ENCODE results near the gene KMT5B. TPM values are rescaled to one million over a fixed set of nuclear protein-coding genes. Genes with fewer than 3 reads are reported as not detected.

KMT5B gene
- total RNA-seq, 1 donor from 2014 or later = 54.7 TPM

DNA sequence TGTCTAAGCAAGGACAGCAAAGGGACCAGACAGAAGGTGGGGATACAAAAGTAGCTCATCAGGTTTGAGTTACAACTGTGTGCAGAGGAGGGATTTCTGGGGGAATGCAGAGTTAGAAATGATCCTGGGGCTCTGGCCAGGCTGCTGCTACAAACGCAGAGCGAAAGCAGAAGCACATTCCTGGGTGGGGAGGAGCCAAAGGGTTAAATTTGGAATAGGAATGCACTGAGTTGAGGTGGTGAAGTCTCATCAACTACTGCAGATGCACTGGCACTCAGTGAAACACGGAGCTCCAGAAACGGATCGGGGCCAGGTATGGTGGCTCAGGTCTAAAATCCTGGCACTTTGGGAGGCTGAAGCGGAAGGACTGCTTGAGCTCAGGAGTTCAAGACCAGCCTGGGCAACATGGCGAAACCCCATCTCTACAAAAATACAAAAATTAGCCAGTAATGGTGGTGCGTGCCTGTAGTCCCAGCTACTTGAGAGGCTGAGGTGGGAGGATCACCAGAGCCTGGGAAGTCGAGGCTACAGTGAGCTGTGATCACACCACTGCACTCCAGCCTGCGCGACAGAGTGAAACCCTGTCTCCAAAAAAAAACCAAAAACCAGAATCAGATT, 95.1 kb downstream of the KMT5B start:
- peak; percentile 54 for DNase-seq

DNA sequence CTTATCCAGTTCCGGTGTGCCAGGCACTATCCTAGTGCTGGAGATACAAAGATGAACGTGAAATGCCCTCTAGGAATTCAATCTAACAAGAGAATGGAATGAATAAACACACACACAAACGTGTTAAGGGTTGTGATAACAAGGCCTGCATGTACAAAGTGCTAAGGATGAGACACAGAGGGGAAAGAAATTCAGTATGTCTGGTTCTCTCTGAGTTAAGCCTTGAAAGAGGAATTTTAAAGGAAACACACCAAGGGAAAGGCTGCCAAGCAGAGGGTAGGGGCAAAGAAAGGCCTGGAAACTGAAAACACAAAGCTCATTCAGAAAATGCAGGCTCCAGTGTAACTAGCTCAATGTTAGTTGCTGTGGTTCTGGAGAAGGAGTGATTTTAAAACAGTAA, 96.1 kb downstream of the KMT5B start:
- no peak for DNase-seq

GRCh38 chr11:68116126-68116525, 97.0 kb downstream of the KMT5B start:
- no peak for DNase-seq

DNA sequence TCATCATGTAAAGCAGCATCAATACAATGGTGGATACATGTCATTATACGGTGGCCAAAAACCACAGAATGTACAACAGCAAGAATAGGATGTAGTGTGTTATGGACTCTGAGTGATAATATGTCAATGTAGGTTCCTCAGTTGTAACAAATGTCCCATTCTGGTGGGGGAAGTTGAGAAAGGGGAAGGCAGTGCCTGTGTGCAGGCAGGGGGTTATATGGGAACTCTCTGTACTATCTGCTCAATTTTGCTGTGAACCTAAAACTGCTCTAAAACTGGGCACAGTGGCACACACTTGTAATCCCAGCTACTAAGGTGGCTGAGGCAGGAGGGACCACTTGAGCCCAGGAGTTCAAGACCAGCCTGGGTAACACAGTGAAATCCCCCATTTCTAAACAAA, 97.8 kb downstream of the KMT5B start:
- DNase-seq = no peak

GRCh38 chr11:68113986-68114385, 99.1 kb downstream of the KMT5B start:
- DNase-seq = peak; percentile 78

GRCh38 chr11:68107689-68108088, 105.4 kb downstream of the KMT5B start:
- DNase-seq = no peak

DNA sequence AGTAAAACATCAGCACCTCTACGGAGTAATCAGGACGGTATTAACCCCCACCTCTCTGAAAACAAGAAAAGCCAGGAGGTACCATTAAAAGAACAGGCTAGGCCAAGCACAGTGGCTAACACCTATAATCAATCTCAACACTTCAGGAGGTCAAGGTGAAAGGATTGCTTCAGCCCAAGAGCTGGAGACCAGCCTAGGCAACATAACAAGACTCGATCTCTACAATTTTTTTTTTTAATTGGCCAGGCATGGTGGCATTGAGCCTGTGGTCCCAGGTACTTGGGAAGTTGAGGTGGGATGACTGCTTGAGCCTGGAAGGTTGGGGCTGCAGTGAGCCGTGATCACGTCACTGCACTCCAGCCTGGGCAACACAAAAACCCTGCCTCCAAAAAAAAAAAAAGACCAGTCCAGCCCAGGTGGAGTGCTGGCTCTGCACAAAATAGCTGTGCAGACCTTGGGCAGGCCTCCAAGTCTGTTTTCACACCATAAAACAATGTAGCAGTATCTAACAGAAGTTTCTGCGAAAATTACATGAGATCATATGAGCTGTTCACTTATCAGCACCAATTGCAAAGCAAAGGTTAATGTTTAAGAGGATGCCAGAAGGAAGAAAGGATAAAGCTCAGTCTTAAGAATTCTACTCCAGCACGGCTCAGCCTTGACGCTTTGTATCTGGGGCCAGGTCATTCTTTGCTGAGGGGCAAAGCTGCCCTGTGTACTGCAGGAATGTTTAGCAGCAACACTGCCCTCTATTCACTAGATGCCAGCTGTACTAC, 106.7 kb downstream of the KMT5B start:
- DNase-seq = no peak

Other genes with a start within 250 kb of the KMT5B start
- 9.9 TPM for gene UNC93B1, start 209.2 kb downstream of the KMT5B start, total RNA-seq
- 3.8 TPM for gene ALDH3B1, start 203.0 kb downstream of the KMT5B start, total RNA-seq
- 83.0 TPM for gene NDUFS8, start 182.6 kb downstream of the KMT5B start, total RNA-seq
- 30.4 TPM for gene TCIRG1, start 174.3 kb downstream of the KMT5B start, total RNA-seq
- gene CHKA, start 91.9 kb downstream of the KMT5B start, total RNA-seq = 19.0 TPM
- gene C11orf24, start 58.7 kb upstream of the KMT5B start, total RNA-seq = 18.2 TPM
- gene LRP5, start 99.3 kb upstream of the KMT5B start, total RNA-seq = 67.5 TPM
- 192 TPM for gene PPP6R3, start 247.5 kb upstream of the KMT5B start, total RNA-seq

Measured in tongue (tissue), 2 donors.